ENCODE measurements around the gene SBF2. TPM values are rescaled to one million over a fixed set of nuclear protein-coding genes. Genes with fewer than 3 reads are reported as not detected.
"Not testable (repeated sequence)": the region's sequence is repeated elsewhere in the genome, so short reads cannot be mapped to it uniquely, and the experiment has no call there.

The SBF2 gene
- total and polyA plus RNA-seq, 2 donors (not counting 1 experiment from before 2014, with no cell fraction given) = 5.6 to 17.7 TPM

DNA sequence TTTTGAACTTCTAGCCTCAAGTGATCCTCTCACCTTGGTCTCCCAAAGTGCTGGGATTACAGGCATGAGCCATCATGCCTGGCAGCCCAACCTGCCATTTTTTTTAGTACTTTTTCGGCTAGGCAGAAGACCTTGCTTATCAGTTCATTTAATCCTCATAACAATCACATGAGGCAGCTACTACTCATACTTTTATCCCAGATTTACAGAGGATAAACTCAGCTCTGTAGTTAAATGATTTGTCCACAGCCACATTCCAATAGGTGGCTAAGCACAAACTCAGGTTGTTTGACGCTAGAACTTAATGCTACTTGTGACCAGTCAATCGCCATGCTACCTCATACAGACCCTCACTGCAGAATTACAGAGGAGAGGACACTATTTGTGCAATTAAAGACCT lies 28.1 kb downstream of the SBF2 start:
- CTCF ChIA-PET = interaction anchor here (1.4 kb wide), 1 partner anchor 101 kb away, joined by 4 read pairs; no protein-coding TSS in a partner anchor
- no peak for ATAC-seq (ENCODE audit: low read depth)
- Histone ChIP-seq H3K27ac (ENCODE audit: low read length in 2 of 2) (no peak overlapping the region), H4K20me1 (ENCODE audit: control insufficient read depth, insufficient read depth, low read length, poor library complexity, severe bottlenecking) (no peaks in the 10 kb centered on the region), H3K27me3 (replicated peaks in 1 of 4; ENCODE audit: control extremely low read depth in 1 of 4, control insufficient read depth in 3 of 4, insufficient read depth in 4 of 4, low read length in 3 of 4) (no peaks in the 10 kb centered on the region), H3K9me3 (ENCODE audit: control extremely low read depth in 1 of 3, control insufficient read depth in 2 of 3, insufficient read depth in 1 of 3, low read length in 2 of 3) (no peaks in the 10 kb centered on the region), H3K36me3 (replicated peaks in 1 of 2; ENCODE audit: control extremely low read depth in 1 of 2, control insufficient read depth in 1 of 2, extremely low read depth in 1 of 2, insufficient read depth in 2 of 2, low read length in 1 of 2) (no peaks in the 10 kb centered on the region), H2AFZ (ENCODE audit: insufficient read depth, low read depth, low read length, poor library complexity, severe bottlenecking) (no peak overlapping the region), H3K4me2 (replicated peaks; ENCODE audit: low read depth, low read length, poor library complexity, severe bottlenecking) (no peak overlapping the region), H3K79me2 (ENCODE audit: control insufficient read depth, insufficient read depth, low read length) (no peaks in the 10 kb centered on the region), H3K9ac (ENCODE audit: low read length) (no peak overlapping the region), H3K4me1 (ENCODE audit: control insufficient read depth in 2 of 2, insufficient read depth in 2 of 2, low read length in 2 of 2) (no peaks in the 10 kb centered on the region), H3K4me3 (ENCODE audit: control extremely low read depth in 1 of 5, extremely low read depth in 1 of 5, insufficient read depth in 1 of 5, low read depth in 2 of 5, low read length in 4 of 5) (no peak overlapping the region)
- POLR2A ChIA-PET = no interaction called here
- intact Hi-C loops (cut with micrococcal nuclease) = no loop called here
- Mint-ChIP-seq H3K27ac (no peak overlapping the region), H3K4me1 (no peaks in the 10 kb centered on the region), H3K27me3 (peaks cover 13% of the 10 kb centered on the region), H3K4me3 (no peak overlapping the region), H3K9me3 (ENCODE audit: insufficient read depth) (no peaks in the 10 kb centered on the region)
- TF ChIP-seq EZH2 (IDR thresholded peaks at IDR 0.05; ENCODE audit: borderline replicate concordance, insufficient read depth, low read depth, low read length, poor library complexity, severe bottlenecking) = no peak
- no peak for TF ChIP-seq CTCF (IDR thresholded peaks at IDR 0.05)
- no peak for DNase-seq
- WGBS (ENCODE audit: insufficient coverage) = 100% methylated on average over 1 of the region's 3 CpGs

DNA sequence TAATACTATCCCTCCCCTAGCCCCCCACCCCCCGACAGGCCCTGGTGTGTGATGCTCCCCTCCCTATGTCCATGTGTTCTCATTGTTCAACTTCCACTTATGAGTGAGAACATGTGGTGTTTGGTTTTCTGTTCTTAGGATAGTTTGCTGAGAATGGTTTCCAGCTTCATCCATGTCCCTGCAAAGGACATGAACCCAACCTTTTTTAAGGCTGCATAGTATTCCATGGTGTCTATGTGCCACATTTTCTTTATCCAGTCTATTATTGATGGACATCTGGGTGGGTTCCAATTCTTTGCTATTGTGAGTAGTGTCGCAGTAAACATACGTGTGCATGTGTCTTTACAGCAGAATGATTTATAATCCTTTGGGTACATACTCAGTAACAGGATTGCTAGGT lies 29.3 kb downstream of the SBF2 start:
- peaks cover 13% of the 10 kb centered on the region for H3K27me3 Mint-ChIP-seq
- H3K9me3 ChIP-seq (ENCODE audit: control extremely low read depth in 1 of 3, control insufficient read depth in 2 of 3, insufficient read depth in 1 of 3, low read length in 2 of 3); DNase-seq; H2AFZ ChIP-seq (ENCODE audit: insufficient read depth, low read depth, low read length, poor library complexity, severe bottlenecking); H3K4me3 ChIP-seq (ENCODE audit: control extremely low read depth in 1 of 5, extremely low read depth in 1 of 5, insufficient read depth in 1 of 5, low read depth in 2 of 5, low read length in 4 of 5); H3K9me3 Mint-ChIP-seq (ENCODE audit: insufficient read depth); ATAC-seq (ENCODE audit: low read depth); H3K9ac ChIP-seq (ENCODE audit: low read length); H3K27ac Mint-ChIP-seq; H3K27ac ChIP-seq (ENCODE audit: low read length in 2 of 2); CTCF ChIA-PET; POLR2A ChIA-PET; H3K36me3 ChIP-seq (replicated peaks in 1 of 2; ENCODE audit: control extremely low read depth in 1 of 2, control insufficient read depth in 1 of 2, extremely low read depth in 1 of 2, insufficient read depth in 2 of 2, low read length in 1 of 2); H3K4me1 ChIP-seq (ENCODE audit: control insufficient read depth in 2 of 2, insufficient read depth in 2 of 2, low read length in 2 of 2); H3K4me3 Mint-ChIP-seq; H3K4me1 Mint-ChIP-seq; H4K20me1 ChIP-seq (ENCODE audit: control insufficient read depth, insufficient read depth, low read length, poor library complexity, severe bottlenecking); H3K79me2 ChIP-seq (ENCODE audit: control insufficient read depth, insufficient read depth, low read length); H3K4me2 ChIP-seq (replicated peaks; ENCODE audit: low read depth, low read length, poor library complexity, severe bottlenecking); H3K27me3 ChIP-seq (replicated peaks in 1 of 4; ENCODE audit: control extremely low read depth in 1 of 4, control insufficient read depth in 3 of 4, insufficient read depth in 4 of 4, low read length in 3 of 4): not testable (repeated sequence)
- WGBS (ENCODE audit: insufficient coverage) = no CpG with 5 or more reads among the region's 3 CpGs
- intact Hi-C loops (cut with micrococcal nuclease) = loop anchor here (5.0 kb wide), 1 partner anchor 42 kb away; no protein-coding TSS in a partner anchor

All from B cell (primary cell).